D721Med (cell line): Measurements from ENCODE around the gene PRMT3.
"Not testable (repeated sequence)": the region's sequence is repeated elsewhere in the genome, so short reads cannot be mapped to it uniquely, and the experiment has no call there.

Source experiments
- DNase-seq: peaks from one replicate; pipeline ENCODE4 v3.0.0; 2011; ENCODE audit warnings: low spot score; ENCODE audit not compliant: insufficient read length
- FAIRE-seq: peaks from 2 replicates; lab custom pipeline; 2011; peaks lifted over from hg19 to GRCh38; lab: Jason Lieb, UNC
- CTCF ChIP-seq: IDR thresholded peaks from 2 replicates; pipeline ENCODE4 v1.5.1; 2012; ENCODE audit warnings: mild to moderate bottlenecking, control low read depth; ENCODE audit not compliant: insufficient read depth; ENCODE audit errors: missing control alignments

Gene PRMT3

GRCh38 chr11:20357150-20357549 is 30.4 kb upstream of the PRMT3 start:
- FAIRE-seq: no peak
- TF ChIP-seq CTCF: no peak
- DNase-seq: no peak

GRCh38 chr11:20360650-20361049 is 26.9 kb upstream of the PRMT3 start:
- TF ChIP-seq CTCF: no peak
- FAIRE-seq (no peak), DNase-seq (no peak)

GRCh38 chr11:20362481-20362880 is 25.0 kb upstream of the PRMT3 start:
- no peak for DNase-seq
- FAIRE-seq: no peak
- no peak for TF ChIP-seq CTCF

GRCh38 chr11:20363149-20363499 is 24.4 kb upstream of the PRMT3 start:
- TF ChIP-seq CTCF: no peak
- FAIRE-seq (no peak), DNase-seq (no peak)

GRCh38 chr11:20363500-20364340 is 23.8 kb upstream of the PRMT3 start, which contains the start of gene HTATIP2:
TSS of gene HTATIP2 (plus strand) at chr11:20363714. CDS start at chr11:20364238, 524 bp downstream.
- TF ChIP-seq CTCF: no peak
- FAIRE-seq: no peak

GRCh38 chr11:20364341-20364792 is 23.1 kb upstream of the PRMT3 start:
- no peak for TF ChIP-seq CTCF
- DNase-seq (no peak), FAIRE-seq (no peak)

More at GRCh38 chr11:20363500-20364340, 23.8 kb upstream of the PRMT3 start, which contains the start of gene HTATIP2:
- no peak for DNase-seq

GRCh38 chr11:20365465-20365864 is 22.1 kb upstream of the PRMT3 start:
- not testable (repeated sequence) for FAIRE-seq, DNase-seq
